HCT116 (cell line): ENCODE results near the gene TMEM94. TPM values are rescaled to one million over a fixed set of nuclear protein-coding genes. Genes with fewer than 3 reads are reported as not detected.
A peak's percentile ranks its signal among the peaks of the same experiment; 100 is the strongest.

Experiments used
- ATAC-seq: fragments of 200-7000 bp; cut with Tn5 transposase; 2 replicates; pipeline ENCODE4 v1.9.1; 2020; ENCODE audit warnings: mild to moderate bottlenecking, moderate library complexity
- BruUV-seq: library from RNA; stranded (reverse); fragments of 400-500 nt; replicated peaks from 2 replicates; lab custom pipeline; 2021; lab: Mats Ljungman, UMichigan
- CTCF ChIA-PET: fragments of 300-600 bp; sonication (Branson Sonifier 250); formaldehyde crosslinking; loops from one replicate; lab custom pipeline; 2021; ENCODE audit warnings: antibody characterized with exemption; lab: Charles Lee
- POLR2A ChIA-PET: fragments of 300-600, 350-600 bp; sonication (Branson Sonifier 250); formaldehyde crosslinking; loops from one replicate; lab custom pipeline; 2021; ENCODE audit warnings: antibody characterized with exemption; lab: Charles Lee
- RAD21 ChIA-PET, 2 experiments: fragments of 300-600 bp; sonication (Branson Sonifier 250); formaldehyde crosslinking; loops; one replicate each; lab custom pipeline; 2023; ENCODE audit warnings: low total read pairs in 2 of 2; ENCODE audit not compliant: uncharacterized antibody in 2 of 2, unreplicated experiment in 2 of 2, low non-redundant PET in 1 of 2; lab: Charles Lee
- DNase-seq: peaks from one replicate; pipeline ENCODE4 v3.0.0-alpha.2; 2010; ENCODE audit warnings: low read depth, low spot score
- H2AFZ ChIP-seq: fragments of 200-600 bp; shearing (Covaris generic), sonication (generic); 2 replicates; pipeline ENCODE4 v1.6.1; 2017; ENCODE audit warnings: low read depth, mixed run types, mixed read lengths, antibody characterized with exemption, low read length; ENCODE audit not compliant: poor library complexity, severe bottlenecking
- H3K27ac ChIP-seq: 2 replicates; pipeline ENCODE4 v1.5.1; 2012; ENCODE audit warnings: low read depth, low read length
- H3K27me3 ChIP-seq: fragments of 200-600 bp; sonication (generic); 2 replicates; pipeline ENCODE4 v1.6.1; 2016; ENCODE audit warnings: mixed run types, low read length, mixed read lengths; ENCODE audit not compliant: insufficient read depth
- H3K36me3 ChIP-seq, 2 experiments: fragments of 200-500 bp in 1 of 2; fragments of 200-600 bp in 1 of 2; sonication (Bioruptor generic) in 1 of 2; sonication (generic) in 1 of 2; 2 replicates each; pipeline versions ENCODE4 v1.5.1 to v1.6.1; 2014 to 2016; ENCODE audit warnings: low read length in 2 of 2, inconsistent platforms in 1 of 2, mixed read lengths in 1 of 2, mixed run types in 1 of 2; ENCODE audit not compliant: insufficient read depth in 2 of 2, control insufficient read depth in 1 of 2
- H3K4me1 ChIP-seq, 2 experiments: fragments of 200-600 bp in 1 of 2; sonication (generic) in 1 of 2; 2 replicates each; pipeline versions ENCODE4 v1.5.1 to v1.6.1; 2012 to 2017; ENCODE audit warnings: low read length in 2 of 2, inconsistent platforms in 1 of 2, mild to moderate bottlenecking in 1 of 2, mixed read lengths in 1 of 2, mixed run types in 1 of 2, moderate library complexity in 1 of 2; ENCODE audit not compliant: insufficient read depth in 2 of 2, control insufficient read depth in 1 of 2
- H3K4me2 ChIP-seq: fragments of 200-600 bp; sonication (generic); 2 replicates; pipeline ENCODE4 v1.6.1; 2017; ENCODE audit warnings: mixed run types, low read length, mixed read lengths
- H3K4me3 ChIP-seq, 2 experiments: fragments of 200-600 bp in 1 of 2; sonication (generic) in 1 of 2; replicated peaks in 1 of 2; 2 replicates each; pipeline ENCODE4 v1.5.1; 2011 to 2016; ENCODE audit warnings: low read length in 2 of 2, control low read depth in 1 of 2, low read depth in 1 of 2, mild to moderate bottlenecking in 1 of 2, mixed read lengths in 1 of 2, mixed run types in 1 of 2
- H3K79me2 ChIP-seq: fragments of 200-600 bp; sonication (generic); 2 replicates; pipeline ENCODE4 v1.6.1; 2017; ENCODE audit warnings: mild to moderate bottlenecking, mixed run types, low read length, moderate library complexity, mixed read lengths; ENCODE audit not compliant: insufficient read depth
- H3K9ac ChIP-seq: fragments of 200-600 bp; sonication (generic); 2 replicates; pipeline ENCODE4 v1.6.1; 2016; ENCODE audit warnings: low read length, mixed read lengths
- H3K9me2 ChIP-seq: fragments of 200-600 bp; sonication (generic), shearing (Covaris generic); 2 replicates; pipeline ENCODE4 v1.6.1; 2017; ENCODE audit warnings: mixed run types, mild to moderate bottlenecking, moderate library complexity; ENCODE audit not compliant: insufficient read depth
- H3K9me3 ChIP-seq, 2 experiments: fragments of 200-500 bp in 1 of 2; fragments of 200-600 bp in 1 of 2; sonication (Bioruptor generic) in 1 of 2; sonication (generic) in 1 of 2; 2 replicates each; pipeline ENCODE4 v1.6.1; 2014 to 2017; ENCODE audit warnings: low read length in 2 of 2, mixed read lengths in 2 of 2, inconsistent platforms in 1 of 2, low read depth in 1 of 2, mild to moderate bottlenecking in 1 of 2, mixed run types in 1 of 2, moderate library complexity in 1 of 2; ENCODE audit not compliant: control insufficient read depth in 1 of 2, insufficient read depth in 1 of 2
- H4K20me1 ChIP-seq: fragments of 200-600 bp; sonication (generic), shearing (Covaris generic); 2 replicates; pipeline ENCODE4 v1.6.1; 2017; ENCODE audit warnings: mixed run types, mild to moderate bottlenecking, moderate library complexity; ENCODE audit not compliant: insufficient read depth
- ATF3 ChIP-seq: IDR thresholded peaks from 2 replicates; pipeline ENCODE4 v1.6.1; 2012
- CBX3 ChIP-seq: IDR thresholded peaks from 2 replicates; pipeline ENCODE4 v1.6.1; 2012; ENCODE audit warnings: low read depth
- CEBPB ChIP-seq: IDR thresholded peaks from 2 replicates; pipeline ENCODE4 v1.6.1; 2012; ENCODE audit warnings: low read depth
- JUND ChIP-seq: IDR thresholded peaks from 2 replicates; pipeline ENCODE4 v1.6.1; 2012
- REST ChIP-seq: IDR thresholded peaks from 2 replicates; pipeline ENCODE4 v1.6.1; 2012; ENCODE audit warnings: low read depth
- SIN3A ChIP-seq: IDR thresholded peaks from 2 replicates; pipeline ENCODE4 v1.6.1; 2012; ENCODE audit warnings: low read depth
- SRF ChIP-seq: IDR thresholded peaks from 2 replicates; pipeline ENCODE4 v1.6.1; 2012; ENCODE audit warnings: low read depth
- TCF7L2 ChIP-seq: IDR thresholded peaks from 2 replicates; pipeline ENCODE4 v1.7.0; 2011; ENCODE audit warnings: borderline replicate concordance, inconsistent platforms; ENCODE audit not compliant: insufficient read depth, insufficient read length; ENCODE audit errors: extremely low read depth
- ZBTB33 ChIP-seq: IDR thresholded peaks from 2 replicates; pipeline ENCODE4 v1.6.1; 2011; ENCODE audit warnings: mild to moderate bottlenecking, low read length, moderate library complexity; ENCODE audit not compliant: insufficient replicate concordance; ENCODE audit errors: extremely low read depth
- ZFX ChIP-seq: fragments of 450-650 bp; IDR thresholded peaks from 2 replicates; pipeline ENCODE4 v1.6.1; 2017
- intact Hi-C: fragments of 100-400 bp; cut with micrococcal nuclease; formaldehyde crosslinking; loops from 2 replicates; pipeline ENCODE4 v1.10.0; 2022
- total RNA-seq: library from RNA; stranded (reverse); gene quantifications from one replicate; pipeline ENCODE4 v1.2.1, GENCODE V29; 2021; ENCODE audit not compliant: unreplicated experiment

TMEM94 gene
- total RNA-seq, 1 experiment from 2014 or later: 75.4 TPM

GRCh38 chr17:75498726-75499213 is 42.3 kb downstream of the TMEM94 start (continued):
- TF ChIP-seq REST (no peak), CBX3 (no peak)
- TF ChIP-seq, all 23 proteins: peak for 0

- no peak overlapping the region for H2AFZ ChIP-seq
- no peaks in the 10 kb centered on the region for H3K4me1 ChIP-seq
- H3K4me3 ChIP-seq: no peak overlapping the region
- H3K9me2 ChIP-seq: no peaks in the 10 kb centered on the region
- H3K27ac ChIP-seq: peak overlapping the region; percentile 4; the same call in 1 of the 2 replicates
- POLR2A ChIA-PET: interaction anchor here (0.6 kb wide), 1 partner anchor 18 kb away, joined by 5 read pairs; no protein-coding TSS in a partner anchor
- ATAC-seq (no peak), DNase-seq (no peak)
- H3K36me3 ChIP-seq: peaks cover 13 to 17% of the 10 kb centered on the region in 2 experiments; a peak in 2 of 4 replicates
- intact Hi-C loops: no loop called here
- no peaks in the 10 kb centered on the region for H3K79me2 ChIP-seq
- no peak overlapping the region for H3K4me2 ChIP-seq
- H3K9me3 ChIP-seq: no peaks in the 10 kb centered on the region
- RAD21 ChIA-PET: no interaction called here
- CTCF ChIA-PET: no interaction called here
- BruUV-seq: TSS peak; percentile 63
- H4K20me1 ChIP-seq: no peaks in the 10 kb centered on the region
- H3K9ac ChIP-seq: no peak overlapping the region
- no peaks in the 10 kb centered on the region for H3K27me3 ChIP-seq
- TF ChIP-seq ATF3 (no peak), ZFX (no peak; the same call in 1 of the 2 replicates), TCF7L2 (no peak), REST (no peak), JUND (no peak), SIN3A (no peak), CEBPB (no peak), SRF (no peak), ZBTB33 (no peak)
Observed at GRCh38 chr17:75499313-75500022, 43.0 kb downstream of the TMEM94 start.
